HEK293 (cell line): ENCODE data around the gene NHERF2.

Experiments
- CTCF ChIA-PET: fragments of 350-600 bp; formaldehyde crosslinking; extraction: SDS; loops from one replicate; lab custom pipeline; 2021; ENCODE audit warnings: antibody characterized with exemption; lab: Yijun Ruan, JAX
- POLR2A ChIA-PET: fragments of 300-600 bp; formaldehyde crosslinking; extraction: SDS; loops from one replicate; lab custom pipeline; 2020; ENCODE audit warnings: antibody characterized with exemption, inconsistent platforms; lab: Yijun Ruan, JAX
- H3K27ac ChIP-seq: fragments of 200-500 bp; sonication (Bioruptor generic); 2 replicates; pipeline ENCODE4 v1.5.1; 2014; ENCODE audit warnings: low read depth, low read length, control low read depth, inconsistent platforms; ENCODE audit errors: extremely low read depth
- H3K36me3 ChIP-seq, 2 experiments: fragments of 200-500 bp in 1 of 2; sonication (Bioruptor generic) in 1 of 2; 1 replicate in 1 of 2; 2 replicates in 1 of 2; pipeline ENCODE4 v1.5.1; 2014 to 2017; ENCODE audit warnings: inconsistent platforms in 2 of 2, low read length in 2 of 2; ENCODE audit not compliant: control insufficient read depth in 2 of 2, insufficient read depth in 1 of 2
- H3K4me1 ChIP-seq: fragments of 200-500 bp; sonication (Bioruptor generic); 2 replicates; pipeline ENCODE4 v1.5.1; 2014; ENCODE audit warnings: mild to moderate bottlenecking, low read length, inconsistent platforms; ENCODE audit not compliant: control insufficient read depth, insufficient read depth
- H3K4me3 ChIP-seq: 2 replicates; pipeline ENCODE4 v1.5.1; 2011; ENCODE audit warnings: low read depth, mild to moderate bottlenecking, control low read depth, low read length, moderate library complexity
- H3K9me3 ChIP-seq: fragments of 200-500 bp; sonication (Bioruptor generic); 2 replicates; pipeline ENCODE4 v1.5.1; 2014; ENCODE audit warnings: low read depth, low read length, inconsistent platforms; ENCODE audit not compliant: control insufficient read depth, insufficient read depth
- EGR2 ChIP-seq: fragments of 450-650 bp; formaldehyde crosslinking; IDR thresholded peaks from 2 replicates; pipeline ENCODE4 v1.5.1; 2016; ENCODE audit warnings: low read depth, missing biosample characterization, missing genetic modification characterization
- GLI2 ChIP-seq: fragments of 450-650 bp; formaldehyde crosslinking; IDR thresholded peaks from 2 replicates; pipeline ENCODE4; 2017; ENCODE audit warnings: missing biosample characterization, missing genetic modification characterization, low read depth, borderline replicate concordance
- SETDB1 ChIP-seq: IDR thresholded peaks from one replicate; pipeline ENCODE4 v1.6.1; 2017; ENCODE audit warnings: mild to moderate bottlenecking, low read length, moderate library complexity, mixed read lengths; ENCODE audit not compliant: insufficient read length
- YY1 ChIP-seq: fragments of 450-650 bp; formaldehyde crosslinking; IDR thresholded peaks from 2 replicates; pipeline ENCODE4 v1.5.1; 2018; ENCODE audit warnings: missing biosample characterization, missing genetic modification characterization
- ZBTB8A ChIP-seq: fragments of 450-650 bp; formaldehyde crosslinking; IDR thresholded peaks from 2 replicates; pipeline ENCODE4 v1.5.1; 2016; ENCODE audit warnings: missing biosample characterization, missing genetic modification characterization
- ZFHX2 ChIP-seq: fragments of 450-650 bp; formaldehyde crosslinking; conservative IDR thresholded peaks from 2 replicates; pipeline ENCODE4 v1.5.1; 2016; ENCODE audit warnings: missing biosample characterization, missing genetic modification characterization
- ZNF132 ChIP-seq: fragments of 450-650 bp; formaldehyde crosslinking; IDR thresholded peaks from 2 replicates; pipeline ENCODE4 v1.5.1; 2017; ENCODE audit warnings: missing biosample characterization, missing genetic modification characterization, borderline replicate concordance
- ZNF138 ChIP-seq: fragments of 450-650 bp; formaldehyde crosslinking; IDR thresholded peaks from 2 replicates; pipeline ENCODE4 v1.5.1; 2016; ENCODE audit warnings: missing biosample characterization, missing genetic modification characterization, borderline replicate concordance
- ZNF311 ChIP-seq: fragments of 450-650 bp; formaldehyde crosslinking; IDR thresholded peaks from 2 replicates; pipeline ENCODE4 v1.5.1; 2017; ENCODE audit warnings: missing biosample characterization, missing genetic modification characterization, borderline replicate concordance
- ZNF423 ChIP-seq: fragments of 450-650 bp; formaldehyde crosslinking; IDR thresholded peaks from 2 replicates; pipeline ENCODE4 v1.5.1; 2016; ENCODE audit warnings: missing biosample characterization, missing genetic modification characterization
- ZNF514 ChIP-seq: fragments of 450-650 bp; formaldehyde crosslinking; IDR thresholded peaks from 2 replicates; pipeline ENCODE4 v1.5.1; 2016; ENCODE audit warnings: missing biosample characterization, missing genetic modification characterization
- ZNF600 ChIP-seq: fragments of 450-650 bp; formaldehyde crosslinking; IDR thresholded peaks from 2 replicates; pipeline ENCODE4 v1.5.1; 2016; ENCODE audit warnings: missing biosample characterization, missing genetic modification characterization
- ZNF670 ChIP-seq: fragments of 450-650 bp; formaldehyde crosslinking; IDR thresholded peaks from 2 replicates; pipeline ENCODE4 v1.5.1; 2016; ENCODE audit warnings: missing biosample characterization, missing genetic modification characterization, low read depth
- ZNF777 ChIP-seq: fragments of 450-650 bp; formaldehyde crosslinking; IDR thresholded peaks from 2 replicates; pipeline ENCODE4 v1.5.1; 2017; ENCODE audit warnings: missing biosample characterization, missing genetic modification characterization, borderline replicate concordance
- ZNF791 ChIP-seq: fragments of 450-650 bp; formaldehyde crosslinking; IDR thresholded peaks from 2 replicates; pipeline ENCODE4 v1.5.1; 2016; ENCODE audit warnings: missing biosample characterization, missing genetic modification characterization
- TF ChIP-seq, protein P1 (sequence below): fragments of 450-650 bp; formaldehyde crosslinking; IDR thresholded peaks from 2 replicates; pipeline ENCODE4; 2016; ENCODE audit warnings: missing biosample characterization, missing genetic modification characterization
- TF ChIP-seq, protein P2 (sequence below): fragments of 450-650 bp; formaldehyde crosslinking; IDR thresholded peaks from 2 replicates; pipeline ENCODE4 v1.5.1; 2016; ENCODE audit warnings: missing biosample characterization, missing genetic modification characterization
- TF ChIP-seq, protein P3 (sequence below): fragments of 450-650 bp; formaldehyde crosslinking; IDR thresholded peaks from 2 replicates; pipeline ENCODE4 v1.5.1; 2016; ENCODE audit warnings: missing biosample characterization, missing genetic modification characterization
- TF ChIP-seq, protein P4 (sequence below): fragments of 450-650 bp; formaldehyde crosslinking; IDR thresholded peaks from 2 replicates; pipeline ENCODE4 v1.5.1; 2017; ENCODE audit warnings: missing biosample characterization, missing genetic modification characterization
- TF ChIP-seq, protein P5 (sequence below): fragments of 450-650 bp; formaldehyde crosslinking; IDR thresholded peaks from 2 replicates; pipeline ENCODE4 v1.5.1; 2017; ENCODE audit warnings: missing biosample characterization, missing genetic modification characterization
- TF ChIP-seq, protein P6 (sequence below): fragments of 450-650 bp; formaldehyde crosslinking; IDR thresholded peaks from 2 replicates; pipeline ENCODE4 v1.5.1; 2016; ENCODE audit warnings: missing biosample characterization, missing genetic modification characterization

The NHERF2 gene

DNA sequence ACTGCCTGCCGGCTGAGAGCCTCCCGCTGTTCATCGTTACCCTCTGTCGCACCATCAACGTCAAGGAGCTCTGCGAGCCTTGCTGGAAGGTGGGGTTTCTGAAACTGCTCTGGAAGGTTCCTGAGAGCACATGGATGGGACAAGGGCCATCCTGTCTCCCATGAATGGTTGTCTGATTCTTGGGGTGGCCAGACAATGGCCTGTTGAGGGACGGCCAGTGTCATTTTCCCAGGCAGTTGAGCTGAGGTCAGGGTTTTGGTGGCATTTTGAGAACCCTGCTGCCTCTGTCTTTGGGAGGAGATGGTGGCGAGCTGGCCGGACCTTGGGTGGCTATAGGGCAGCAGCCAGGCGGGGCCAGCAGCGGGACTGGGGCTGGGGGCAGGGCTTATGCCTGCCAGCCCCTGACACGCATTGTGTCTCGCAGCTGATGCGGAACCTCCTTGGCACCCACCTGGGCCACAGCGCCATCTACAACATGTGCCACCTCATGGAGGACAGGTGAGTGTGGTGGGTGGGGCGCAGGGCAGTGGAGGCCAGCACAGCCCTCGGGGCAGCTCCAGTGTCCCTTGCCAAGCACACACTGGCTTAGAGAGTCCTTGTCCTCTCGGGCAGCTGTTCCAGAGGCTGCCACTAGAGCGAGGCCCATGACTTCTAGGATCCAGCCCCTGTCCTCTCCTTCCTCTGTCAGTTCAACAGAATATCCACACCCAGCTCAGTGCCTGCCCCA, 30.1 kb downstream of the NHERF2 start (continued):
- TF ChIP-seq ZNF600 = peak; percentile 21; the same call in 1 of the 2 replicates
- TF ChIP-seq, protein P1, sequence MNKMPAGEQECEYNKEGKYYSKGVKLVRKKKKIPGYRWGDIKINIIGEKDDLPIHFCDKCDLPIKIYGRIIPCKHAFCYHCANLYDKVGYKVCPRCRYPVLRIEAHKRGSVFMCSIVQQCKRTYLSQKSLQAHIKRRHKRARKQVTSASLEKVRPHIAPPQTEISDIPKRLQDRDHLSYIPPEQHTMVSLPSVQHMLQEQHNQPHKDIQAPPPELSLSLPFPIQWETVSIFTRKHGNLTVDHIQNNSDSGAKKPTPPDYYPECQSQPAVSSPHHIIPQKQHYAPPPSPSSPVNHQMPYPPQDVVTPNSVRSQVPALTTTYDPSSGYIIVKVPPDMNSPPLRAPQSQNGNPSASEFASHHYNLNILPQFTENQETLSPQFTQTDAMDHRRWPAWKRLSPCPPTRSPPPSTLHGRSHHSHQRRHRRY = no peak
- no peak for TF ChIP-seq ZNF423 (tag by site-specific recombination)
- TF ChIP-seq ZNF777 (tag by site-specific recombination) = no peak
- TF ChIP-seq, protein P2, sequence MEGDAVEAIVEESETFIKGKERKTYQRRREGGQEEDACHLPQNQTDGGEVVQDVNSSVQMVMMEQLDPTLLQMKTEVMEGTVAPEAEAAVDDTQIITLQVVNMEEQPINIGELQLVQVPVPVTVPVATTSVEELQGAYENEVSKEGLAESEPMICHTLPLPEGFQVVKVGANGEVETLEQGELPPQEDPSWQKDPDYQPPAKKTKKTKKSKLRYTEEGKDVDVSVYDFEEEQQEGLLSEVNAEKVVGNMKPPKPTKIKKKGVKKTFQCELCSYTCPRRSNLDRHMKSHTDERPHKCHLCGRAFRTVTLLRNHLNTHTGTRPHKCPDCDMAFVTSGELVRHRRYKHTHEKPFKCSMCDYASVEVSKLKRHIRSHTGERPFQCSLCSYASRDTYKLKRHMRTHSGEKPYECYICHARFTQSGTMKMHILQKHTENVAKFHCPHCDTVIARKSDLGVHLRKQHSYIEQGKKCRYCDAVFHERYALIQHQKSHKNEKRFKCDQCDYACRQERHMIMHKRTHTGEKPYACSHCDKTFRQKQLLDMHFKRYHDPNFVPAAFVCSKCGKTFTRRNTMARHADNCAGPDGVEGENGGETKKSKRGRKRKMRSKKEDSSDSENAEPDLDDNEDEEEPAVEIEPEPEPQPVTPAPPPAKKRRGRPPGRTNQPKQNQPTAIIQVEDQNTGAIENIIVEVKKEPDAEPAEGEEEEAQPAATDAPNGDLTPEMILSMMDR (tag by site-specific recombination) = peak; percentile 56
- TF ChIP-seq ZBTB8A (tag by site-specific recombination) = no peak
- TF ChIP-seq, protein P3, sequence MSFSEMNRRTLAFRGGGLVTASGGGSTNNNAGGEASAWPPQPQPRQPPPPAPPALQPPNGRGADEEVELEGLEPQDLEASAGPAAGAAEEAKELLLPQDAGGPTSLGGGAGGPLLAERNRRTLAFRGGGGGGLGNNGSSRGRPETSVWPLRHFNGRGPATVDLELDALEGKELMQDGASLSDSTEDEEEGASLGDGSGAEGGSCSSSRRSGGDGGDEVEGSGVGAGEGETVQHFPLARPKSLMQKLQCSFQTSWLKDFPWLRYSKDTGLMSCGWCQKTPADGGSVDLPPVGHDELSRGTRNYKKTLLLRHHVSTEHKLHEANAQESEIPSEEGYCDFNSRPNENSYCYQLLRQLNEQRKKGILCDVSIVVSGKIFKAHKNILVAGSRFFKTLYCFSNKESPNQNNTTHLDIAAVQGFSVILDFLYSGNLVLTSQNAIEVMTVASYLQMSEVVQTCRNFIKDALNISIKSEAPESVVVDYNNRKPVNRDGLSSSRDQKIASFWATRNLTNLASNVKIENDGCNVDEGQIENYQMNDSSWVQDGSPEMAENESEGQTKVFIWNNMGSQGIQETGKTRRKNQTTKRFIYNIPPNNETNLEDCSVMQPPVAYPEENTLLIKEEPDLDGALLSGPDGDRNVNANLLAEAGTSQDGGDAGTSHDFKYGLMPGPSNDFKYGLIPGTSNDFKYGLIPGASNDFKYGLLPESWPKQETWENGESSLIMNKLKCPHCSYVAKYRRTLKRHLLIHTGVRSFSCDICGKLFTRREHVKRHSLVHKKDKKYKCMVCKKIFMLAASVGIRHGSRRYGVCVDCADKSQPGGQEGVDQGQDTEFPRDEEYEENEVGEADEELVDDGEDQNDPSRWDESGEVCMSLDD = no peak
- TF ChIP-seq ZNF514 (tag by site-specific recombination) = no peak
- TF ChIP-seq YY1 (tag by site-specific recombination) = no peak
- TF ChIP-seq, all 188 proteins: peak for 2

DNA sequence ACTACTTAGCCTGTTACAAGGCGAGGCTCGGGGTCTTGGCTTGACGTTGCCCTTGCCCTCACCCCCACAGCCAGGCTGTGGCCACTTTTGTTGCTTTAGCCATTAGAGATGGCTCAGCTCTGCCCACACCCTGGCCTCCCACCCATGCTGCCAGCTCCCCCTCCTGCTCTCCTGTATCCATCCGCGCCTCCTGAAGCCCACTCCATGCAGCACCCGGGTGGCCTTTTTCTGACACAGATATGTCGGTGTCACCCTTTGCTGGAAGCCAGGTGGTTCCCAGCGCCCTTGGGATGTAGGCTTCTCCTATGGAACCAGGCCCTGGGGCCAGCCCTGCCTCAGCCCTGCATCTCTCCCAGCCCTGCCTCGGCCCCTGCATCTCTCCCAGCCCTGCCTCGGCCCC, 30.7 kb downstream of the NHERF2 start:
- ChIA-PET POLR2A (interaction anchor here (1.0 to 2.0 kb wide), 2 partner anchors 9 to 28 kb away, joined by 3 to 6 read pairs; partner anchors contain the start of genes NTHL1 and TSC2), CTCF (interaction anchor here (0.5 to 1.2 kb wide), 3 partner anchors 16 to 97 kb away, joined by 3 to 10 read pairs (median 3); no protein-coding TSS in a partner anchor)
- Histone ChIP-seq H3K4me1 (no peaks in the 10 kb centered on the region), H3K27ac (no peak overlapping the region), H3K9me3 (no peaks in the 10 kb centered on the region), H3K36me3 (peaks cover 0 to 80% of the 10 kb centered on the region in 2 experiments; a peak in 2 of 3 replicates), H3K4me3 (no peak overlapping the region)
- TF ChIP-seq ZNF311 (tag by site-specific recombination) (no peak), GLI2 (tag by site-specific recombination) (no peak), EGR2 (tag by site-specific recombination) (peak; percentile 66), ZNF791 (tag by site-specific recombination) (no peak)
- TF ChIP-seq, protein P4, sequence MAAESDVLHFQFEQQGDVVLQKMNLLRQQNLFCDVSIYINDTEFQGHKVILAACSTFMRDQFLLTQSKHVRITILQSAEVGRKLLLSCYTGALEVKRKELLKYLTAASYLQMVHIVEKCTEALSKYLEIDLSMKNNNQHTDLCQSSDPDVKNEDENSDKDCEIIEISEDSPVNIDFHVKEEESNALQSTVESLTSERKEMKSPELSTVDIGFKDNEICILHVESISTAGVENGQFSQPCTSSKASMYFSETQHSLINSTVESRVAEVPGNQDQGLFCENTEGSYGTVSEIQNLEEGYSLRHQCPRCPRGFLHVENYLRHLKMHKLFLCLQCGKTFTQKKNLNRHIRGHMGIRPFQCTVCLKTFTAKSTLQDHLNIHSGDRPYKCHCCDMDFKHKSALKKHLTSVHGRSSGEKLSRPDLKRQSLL (tag by site-specific recombination) = no peak

DNA sequence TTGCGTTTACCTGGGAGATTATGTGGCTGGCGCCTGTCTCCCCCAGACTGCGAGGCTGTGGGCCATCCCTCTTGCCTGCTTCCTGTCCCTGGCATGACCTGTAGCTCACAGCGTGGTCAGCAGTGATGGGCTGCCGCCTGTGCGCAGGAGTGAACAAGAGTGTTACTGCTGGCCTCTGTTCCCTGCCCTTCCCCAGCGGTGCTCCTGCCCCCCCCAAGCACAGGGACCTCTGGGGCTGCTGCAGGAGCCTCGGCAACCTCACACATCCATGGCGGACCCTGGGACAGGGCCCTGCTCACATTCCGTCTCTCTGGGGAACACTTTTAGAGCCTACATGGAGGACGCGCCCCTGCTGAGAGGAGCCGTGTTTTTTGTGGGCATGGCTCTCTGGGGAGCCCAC, 31.7 kb downstream of the NHERF2 start:
- no peak overlapping the region for H3K27ac ChIP-seq
- no peaks in the 10 kb centered on the region for H3K4me1 ChIP-seq
- H3K9me3 ChIP-seq = no peaks in the 10 kb centered on the region
- no peak overlapping the region for H3K4me3 ChIP-seq
- POLR2A ChIA-PET = interaction anchor here (0.6 to 0.7 kb wide), 2 partner anchors 11 to 100 kb away, joined by 3 read pairs; partner anchors contain the start of gene NTHL1
- CTCF ChIA-PET = no interaction called here
- H3K36me3 ChIP-seq = peaks cover 0 to 80% of the 10 kb centered on the region in 2 experiments; a peak in 2 of 3 replicates
- no peak for TF ChIP-seq ZNF138 (tag by site-specific recombination)
- TF ChIP-seq ZNF132 = no peak
- TF ChIP-seq ZFHX2 (tag by site-specific recombination) = no peak
- no peak for TF ChIP-seq SETDB1
- TF ChIP-seq, protein P5, sequence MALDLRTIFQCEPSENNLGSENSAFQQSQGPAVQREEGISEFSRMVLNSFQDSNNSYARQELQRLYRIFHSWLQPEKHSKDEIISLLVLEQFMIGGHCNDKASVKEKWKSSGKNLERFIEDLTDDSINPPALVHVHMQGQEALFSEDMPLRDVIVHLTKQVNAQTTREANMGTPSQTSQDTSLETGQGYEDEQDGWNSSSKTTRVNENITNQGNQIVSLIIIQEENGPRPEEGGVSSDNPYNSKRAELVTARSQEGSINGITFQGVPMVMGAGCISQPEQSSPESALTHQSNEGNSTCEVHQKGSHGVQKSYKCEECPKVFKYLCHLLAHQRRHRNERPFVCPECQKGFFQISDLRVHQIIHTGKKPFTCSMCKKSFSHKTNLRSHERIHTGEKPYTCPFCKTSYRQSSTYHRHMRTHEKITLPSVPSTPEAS (tag by site-specific recombination) = no peak
- TF ChIP-seq ZNF670 = no peak
- TF ChIP-seq, protein P6, sequence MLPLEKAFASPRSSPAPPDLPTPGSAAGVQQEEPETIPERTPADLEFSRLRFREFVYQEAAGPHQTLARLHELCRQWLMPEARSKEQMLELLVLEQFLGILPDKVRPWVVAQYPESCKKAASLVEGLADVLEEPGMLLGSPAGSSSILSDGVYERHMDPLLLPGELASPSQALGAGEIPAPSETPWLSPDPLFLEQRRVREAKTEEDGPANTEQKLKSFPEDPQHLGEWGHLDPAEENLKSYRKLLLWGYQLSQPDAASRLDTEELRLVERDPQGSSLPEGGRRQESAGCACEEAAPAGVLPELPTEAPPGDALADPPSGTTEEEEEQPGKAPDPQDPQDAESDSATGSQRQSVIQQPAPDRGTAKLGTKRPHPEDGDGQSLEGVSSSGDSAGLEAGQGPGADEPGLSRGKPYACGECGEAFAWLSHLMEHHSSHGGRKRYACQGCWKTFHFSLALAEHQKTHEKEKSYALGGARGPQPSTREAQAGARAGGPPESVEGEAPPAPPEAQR (tag by site-specific recombination) = no peak
